ENCODE measurements around the gene ZYG11A. TPM values are rescaled to one million over a fixed set of nuclear protein-coding genes. Genes with fewer than 3 reads are reported as not detected.
A peak's percentile ranks its signal among the peaks of the same experiment; 100 is the strongest.

The ZYG11A gene
- total and polyA plus RNA-seq, 2 of the 13 experiments (the other 11 are each of a cell fraction or from before 2014, with no cell fraction given) = not detected

- TF ChIP-seq ZSCAN31 (CRISPR knock-in tag; IDR thresholded peaks at IDR 0.05; ENCODE audit: low read depth) (no peak), NFYB (CRISPR knock-in tag; IDR thresholded peaks at IDR 0.05) (no peak), TBX3 (IDR thresholded peaks at IDR 0.05; ENCODE audit: borderline replicate concordance) (no peak), WIZ (CRISPR knock-in tag; IDR thresholded peaks at IDR 0.05) (no peak), KAT7 (CRISPR knock-in tag; IDR thresholded peaks at IDR 0.05; ENCODE audit: borderline replicate concordance) (no peak), SOX5 (CRISPR knock-in tag; IDR thresholded peaks at IDR 0.05; ENCODE audit: borderline replicate concordance) (no peak), TRIM22 (IDR thresholded peaks at IDR 0.05) (no peak), KDM4B (CRISPR knock-in tag; IDR thresholded peaks at IDR 0.05) (no peak), ZNF317 (CRISPR knock-in tag; IDR thresholded peaks at IDR 0.05) (no peak), ZMYM4 (CRISPR knock-in tag; IDR thresholded peaks at IDR 0.05) (peak; percentile 43; the same call in 1 of the 2 replicates), ZFP36 (IDR thresholded peaks at IDR 0.05; ENCODE audit: borderline replicate concordance, low read depth, low read length, partially characterized antibody) (no peak), ZNF264 (CRISPR knock-in tag; IDR thresholded peaks at IDR 0.05) (no peak), RNF2 (conservative IDR thresholded peaks at IDR 0.05; ENCODE audit: low read depth) (no peak; the same call in 1 of the 2 replicates), ZNF574 (CRISPR knock-in tag; IDR thresholded peaks at IDR 0.05) (0 out of 2 replicates have a peak, but pooled peaks have one; percentile 20), MAX (IDR thresholded peaks at IDR 0.05) (peak; percentile 87), ZBTB14 (CRISPR knock-in tag; IDR thresholded peaks at IDR 0.05) (0 out of 2 replicates have a peak, but pooled peaks have one; percentile 21), CHCHD3 (CRISPR knock-in tag; IDR thresholded peaks at IDR 0.05) (0 out of 2 replicates have a peak, but pooled peaks have one; percentile 66), CSRNP1 (CRISPR knock-in tag; IDR thresholded peaks at IDR 0.05) (0 out of 2 replicates have a peak, but pooled peaks have one; percentile 49), BRF2 (CRISPR knock-in tag; IDR thresholded peaks at IDR 0.05) (no peak), TOE1 (CRISPR knock-in tag; IDR thresholded peaks at IDR 0.05) (no peak)
Measured at GRCh38 chr1:52842643-52843310, at the start of gene ZYG11A (continued).

Data from HepG2 (cell line).